RWPE2 (cell line): ENCODE measurements around the gene PCSK6.

Source experiments
- ATAC-seq: fragments of 200-7000 bp; cut with Tn5 transposase; 3 replicates; pipeline ENCODE4 v1.9.1; 2021; ENCODE audit warnings: low read depth
- DNase-seq: peaks from one replicate; pipeline ENCODE4 v3.0.0-alpha.2; 2020; ENCODE audit warnings: low spot score
- H3K27ac ChIP-seq: fragments of 450-650 bp; 2 replicates; pipeline ENCODE4 v1.5.1; 2017; ENCODE audit warnings: mild to moderate bottlenecking; ENCODE audit not compliant: poor library complexity, severe bottlenecking
- H3K27me3 ChIP-seq: fragments of 250-450 bp; sonication (Bioruptor Pico); 2 replicates; pipeline ENCODE4 v1.5.1; 2021; ENCODE audit warnings: mild to moderate bottlenecking, moderate library complexity; ENCODE audit not compliant: insufficient read depth, poor library complexity, severe bottlenecking
- H3K36me3 ChIP-seq: fragments of 250-450 bp; sonication (Bioruptor Pico); 2 replicates; pipeline ENCODE4 v1.5.1; 2020; ENCODE audit warnings: low read depth, mild to moderate bottlenecking, moderate library complexity
- H3K4me1 ChIP-seq: fragments of 250-450 bp; sonication (Bioruptor Pico); 2 replicates; pipeline ENCODE4 v1.5.1; 2021; ENCODE audit warnings: mild to moderate bottlenecking, moderate library complexity; ENCODE audit not compliant: insufficient read depth, poor library complexity, severe bottlenecking
- H3K4me3 ChIP-seq: fragments of 250-450 bp; sonication (Bioruptor Pico); 2 replicates; pipeline ENCODE4 v1.5.1; 2021; ENCODE audit warnings: mild to moderate bottlenecking, moderate library complexity; ENCODE audit not compliant: severe bottlenecking
- H3K9me3 ChIP-seq: fragments of 250-450 bp; sonication (Bioruptor Pico); 2 replicates; pipeline ENCODE4 v1.5.1; 2021; ENCODE audit warnings: mild to moderate bottlenecking, moderate library complexity; ENCODE audit not compliant: severe bottlenecking
- CTCF ChIP-seq: fragments of 450-650 bp; IDR thresholded peaks from one replicate; pipeline ENCODE4 v1.5.1; 2017; ENCODE audit warnings: mild to moderate bottlenecking, moderate library complexity; ENCODE audit not compliant: poor library complexity, severe bottlenecking

Gene PCSK6

GRCh38 chr15:101254157-101255050 is 235.1 kb downstream of the PCSK6 start:
- ATAC-seq, result no peak

More at GRCh38 chr15:101254157-101255050, 235.1 kb downstream of the PCSK6 start:
- no peaks in the 10 kb centered on the region for H3K27me3 ChIP-seq
- no peak for TF ChIP-seq CTCF
- DNase-seq, result no peak
- H3K27ac ChIP-seq, result no peak overlapping the region
- H3K36me3 ChIP-seq, result peaks cover 5% of the 10 kb centered on the region
- no peaks in the 10 kb centered on the region for H3K9me3 ChIP-seq
- no peak overlapping the region for H3K4me3 ChIP-seq
- H3K4me1 ChIP-seq, result peaks cover 7% of the 10 kb centered on the region
